PC-9 (cell line): ENCODE data around the gene PRRX1. TPM values are rescaled to one million over a fixed set of nuclear protein-coding genes. Genes with fewer than 3 reads are reported as not detected.

Source experiments
- BruUV-seq: library from RNA; stranded (reverse); fragments of 400-500 nt; replicated peaks from 2 replicates; lab custom pipeline; 2021; lab: Mats Ljungman, UMichigan
- CTCF ChIA-PET: fragments of 300-600 bp; sonication (Branson Sonifier 250); formaldehyde crosslinking; loops from one replicate; lab custom pipeline; 2022; ENCODE audit warnings: antibody characterized with exemption; lab: Charles Lee
- POLR2A ChIA-PET: fragments of 300-600 bp; sonication (Branson Sonifier 250); formaldehyde crosslinking; loops from one replicate; lab custom pipeline; 2022; ENCODE audit warnings: antibody characterized with exemption; ENCODE audit not compliant: unreplicated experiment; lab: Charles Lee
- DNase-seq, 2 experiments: peaks; one replicate each; pipeline versions ENCODE4 v3.0.0 to v3.0.0-alpha.2; 2015 to 2022; ENCODE audit warnings: mixed read lengths in 1 of 2
- H2AFZ ChIP-seq: fragments of 200-600 bp; sonication (generic); 2 replicates; pipeline ENCODE4 v1.8.1; 2017; ENCODE audit warnings: antibody characterized with exemption
- H3F3A ChIP-seq: fragments of 200-600 bp; sonication (generic); 2 replicates; pipeline ENCODE4 v1.8.1; 2017; ENCODE audit warnings: antibody characterized with exemption, mild to moderate bottlenecking, low read depth; ENCODE audit not compliant: insufficient read depth
- H3K27ac ChIP-seq: fragments of 200-600 bp; sonication (generic); 2 replicates; pipeline ENCODE4 v1.6.1; 2016; ENCODE audit warnings: mixed run types
- H3K27me3 ChIP-seq: fragments of 200-600 bp; sonication (generic); 2 replicates; pipeline ENCODE4 v1.6.1; 2016; ENCODE audit warnings: low read depth, mixed run types; ENCODE audit not compliant: insufficient read depth
- H3K36me3 ChIP-seq: fragments of 200-600 bp; sonication (generic); 2 replicates; pipeline ENCODE4 v1.6.1; 2016; ENCODE audit warnings: low read depth, mixed run types
- H3K4me1 ChIP-seq: fragments of 200-600 bp; sonication (generic); replicated peaks from 2 replicates; pipeline ENCODE4 v1.6.1; 2016; ENCODE audit warnings: mixed run types; ENCODE audit not compliant: insufficient read depth
- H3K4me2 ChIP-seq: fragments of 200-600 bp; sonication (generic); 2 replicates; pipeline ENCODE4 v1.6.1; 2017; ENCODE audit warnings: mixed run types
- H3K4me3 ChIP-seq: fragments of 200-600 bp; sonication (generic); 2 replicates; pipeline ENCODE4 v1.6.1; 2016; ENCODE audit warnings: mixed run types
- H3K79me2 ChIP-seq: fragments of 200-600 bp; sonication (generic); 2 replicates; pipeline ENCODE4 v1.6.1; 2017; ENCODE audit warnings: low read depth, mixed run types
- H3K9me2 ChIP-seq: fragments of 200-600 bp; sonication (generic); 2 replicates; pipeline ENCODE4 v1.8.1; 2017; ENCODE audit warnings: mild to moderate bottlenecking; ENCODE audit not compliant: insufficient read depth
- H3K9me3 ChIP-seq: fragments of 200-600 bp; sonication (generic); 2 replicates; pipeline ENCODE4 v1.8.1; 2016; ENCODE audit warnings: low read depth; ENCODE audit not compliant: insufficient read depth
- H4K20me1 ChIP-seq: fragments of 200-600 bp; sonication (generic); 2 replicates; pipeline ENCODE4 v1.8.1; 2017; ENCODE audit not compliant: insufficient read depth
- EZH2 ChIP-seq: fragments of 200-600 bp; sonication (generic); IDR thresholded peaks from 2 replicates; pipeline ENCODE4 v1.8.0; 2017; ENCODE audit warnings: antibody characterized with exemption, low read depth
- intact Hi-C: fragments of 100-400 bp; cut with micrococcal nuclease; formaldehyde crosslinking; loops from one replicate; pipeline ENCODE4 v1.10.0; 2022; ENCODE audit not compliant: unreplicated experiment
- total RNA-seq: library from RNA; stranded (reverse); gene quantifications from 2 replicates; pipeline ENCODE4 v1.2.3, GENCODE V29; 2021
- TF ChIP-seq, protein P1 (sequence below): fragments of 200-600 bp; sonication (generic); conservative IDR thresholded peaks from 2 replicates; pipeline ENCODE4 v1.6.1; 2017; ENCODE audit warnings: mixed run types, antibody characterized with exemption, mild to moderate bottlenecking, moderate library complexity

The PRRX1 gene
- total RNA-seq, 1 experiment from 2014 or later = not detected

GRCh38 chr1:170659399-170660035 lies 4.4 kb upstream of the PRRX1 start:
- Histone ChIP-seq H3K4me3 (no peak overlapping the region), H3K9me3 (no peaks in the 10 kb centered on the region), H3K4me2 (no peak overlapping the region), H3F3A (no peaks in the 10 kb centered on the region), H3K27me3 (peaks cover 8% of the 10 kb centered on the region), H2AFZ (no peak overlapping the region), H3K79me2 (no peaks in the 10 kb centered on the region), H3K4me1 (no peaks in the 10 kb centered on the region), H4K20me1 (no peaks in the 10 kb centered on the region), H3K9me2 (no peaks in the 10 kb centered on the region), H3K36me3 (no peaks in the 10 kb centered on the region), H3K27ac (no peak overlapping the region)
- ChIA-PET POLR2A (no interaction called here), CTCF (interaction anchor here (0.6 kb wide), 1 partner anchor 440 kb away, joined by 12 read pairs; no protein-coding TSS in a partner anchor)
- TF ChIP-seq EZH2 = no peak
- TF ChIP-seq, protein P1, sequence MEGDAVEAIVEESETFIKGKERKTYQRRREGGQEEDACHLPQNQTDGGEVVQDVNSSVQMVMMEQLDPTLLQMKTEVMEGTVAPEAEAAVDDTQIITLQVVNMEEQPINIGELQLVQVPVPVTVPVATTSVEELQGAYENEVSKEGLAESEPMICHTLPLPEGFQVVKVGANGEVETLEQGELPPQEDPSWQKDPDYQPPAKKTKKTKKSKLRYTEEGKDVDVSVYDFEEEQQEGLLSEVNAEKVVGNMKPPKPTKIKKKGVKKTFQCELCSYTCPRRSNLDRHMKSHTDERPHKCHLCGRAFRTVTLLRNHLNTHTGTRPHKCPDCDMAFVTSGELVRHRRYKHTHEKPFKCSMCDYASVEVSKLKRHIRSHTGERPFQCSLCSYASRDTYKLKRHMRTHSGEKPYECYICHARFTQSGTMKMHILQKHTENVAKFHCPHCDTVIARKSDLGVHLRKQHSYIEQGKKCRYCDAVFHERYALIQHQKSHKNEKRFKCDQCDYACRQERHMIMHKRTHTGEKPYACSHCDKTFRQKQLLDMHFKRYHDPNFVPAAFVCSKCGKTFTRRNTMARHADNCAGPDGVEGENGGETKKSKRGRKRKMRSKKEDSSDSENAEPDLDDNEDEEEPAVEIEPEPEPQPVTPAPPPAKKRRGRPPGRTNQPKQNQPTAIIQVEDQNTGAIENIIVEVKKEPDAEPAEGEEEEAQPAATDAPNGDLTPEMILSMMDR = no peak
- intact Hi-C loops = no loop called here
- no peak for DNase-seq
- no TSS peak for BruUV-seq

GRCh38 chr1:170660281-170660713 lies 3.6 kb upstream of the PRRX1 start:
- Histone ChIP-seq H3K9me3 (no peaks in the 10 kb centered on the region), H3K27me3 (peaks cover 8% of the 10 kb centered on the region), H4K20me1 (no peaks in the 10 kb centered on the region), H3K79me2 (no peaks in the 10 kb centered on the region), H3F3A (no peaks in the 10 kb centered on the region), H3K4me2 (no peak overlapping the region), H3K36me3 (no peaks in the 10 kb centered on the region), H3K4me1 (no peaks in the 10 kb centered on the region), H3K27ac (no peak overlapping the region), H2AFZ (no peak overlapping the region), H3K4me3 (no peak overlapping the region), H3K9me2 (no peaks in the 10 kb centered on the region)
- intact Hi-C loops = no loop called here
- no peak for DNase-seq
- no TSS peak for BruUV-seq
- POLR2A ChIA-PET = no interaction called here
- CTCF ChIA-PET = no interaction called here
- no peak for TF ChIP-seq EZH2
- TF ChIP-seq, protein P1 = no peak

- H3K36me3 ChIP-seq = no peaks in the 10 kb centered on the region
- H3K9me2 ChIP-seq = no peaks in the 10 kb centered on the region
- H3K27ac ChIP-seq = no peak overlapping the region
- H3F3A ChIP-seq = no peaks in the 10 kb centered on the region
- H3K4me1 ChIP-seq = no peaks in the 10 kb centered on the region
- no peaks in the 10 kb centered on the region for H4K20me1 ChIP-seq
- BruUV-seq = no TSS peak
- intact Hi-C loops = no loop called here
- POLR2A ChIA-PET = no interaction called here
- H2AFZ ChIP-seq = no peak overlapping the region
- H3K27me3 ChIP-seq = peaks cover 8% of the 10 kb centered on the region
- CTCF ChIA-PET = no interaction called here
- H3K9me3 ChIP-seq = no peaks in the 10 kb centered on the region
- H3K79me2 ChIP-seq = no peaks in the 10 kb centered on the region
- no peak overlapping the region for H3K4me3 ChIP-seq
- no peak for DNase-seq
- H3K4me2 ChIP-seq = no peak overlapping the region
- TF ChIP-seq EZH2 = no peak
- TF ChIP-seq, protein P1 = no peak
Measured at GRCh38 chr1:170660871-170661645, 2.9 kb upstream of the PRRX1 start.
